Right forelimb (tissue), 1 donor: Measurements from ENCODE around the gene PCNX4.

Experiments used
- DNase-seq: peaks from one replicate; pipeline ENCODE4 v3.0.0-alpha.2; 2018

The PCNX4 gene

DNA sequence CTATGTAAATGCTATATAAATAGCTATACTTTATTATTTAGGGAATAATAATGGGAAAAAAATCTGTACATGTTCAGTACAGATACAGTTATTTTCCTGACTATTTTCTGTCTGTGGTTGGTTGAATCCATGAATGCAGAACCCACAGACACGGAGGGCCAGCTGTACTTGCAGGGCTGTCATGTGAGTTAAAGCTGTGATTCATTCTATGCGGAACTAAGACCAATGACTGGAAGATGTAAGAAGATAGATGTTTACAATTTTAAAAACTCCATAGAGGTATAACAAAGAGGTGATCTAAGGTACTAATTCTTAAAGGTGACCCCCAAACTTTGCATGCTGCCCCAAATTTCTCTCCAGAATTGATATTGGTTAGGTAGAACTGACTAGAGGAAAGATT lies 14.6 kb downstream of the PCNX4 start:
- DNase-seq = no peak

DNA sequence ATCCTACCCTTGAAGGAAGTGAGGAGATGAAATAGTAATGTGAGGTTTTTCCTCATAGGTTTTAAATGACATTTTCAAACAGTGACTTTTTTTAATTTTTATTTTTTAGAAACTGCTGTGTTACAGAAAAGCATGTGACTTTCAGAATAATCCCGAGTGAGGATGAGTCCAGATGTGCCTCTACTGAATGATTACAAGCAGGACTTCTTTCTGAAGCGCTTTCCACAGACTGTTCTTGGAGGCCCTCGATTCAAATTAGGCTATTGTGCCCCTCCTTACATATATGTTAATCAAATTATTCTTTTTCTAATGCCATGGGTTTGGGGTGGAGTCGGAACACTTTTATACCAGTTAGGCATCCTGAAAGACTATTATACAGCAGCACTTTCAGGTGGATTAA lies 15.8 kb downstream of the PCNX4 start:
- no peak for DNase-seq

DNA sequence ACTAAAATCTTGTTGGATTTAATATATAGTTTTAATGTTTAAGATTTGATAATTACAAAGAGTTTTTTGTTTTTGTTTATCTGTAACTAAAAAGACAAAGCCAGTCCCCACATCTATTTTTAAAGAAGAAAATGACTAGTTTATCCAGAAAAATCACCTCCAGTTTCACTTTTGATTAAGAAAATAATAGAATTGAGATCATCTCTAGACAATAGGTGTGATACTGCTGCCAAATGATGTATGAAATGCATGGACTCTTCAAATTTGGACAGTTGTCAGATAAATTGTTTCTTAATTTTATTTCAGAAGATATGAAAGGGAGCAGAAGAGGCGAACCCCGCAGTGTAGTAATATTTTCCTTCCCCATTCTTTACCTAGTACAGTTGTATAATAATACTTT lies 20.0 kb downstream of the PCNX4 start:
- no peak for DNase-seq

- DNase-seq = no peak
Observed at GRCh38 chr14:60114881-60115280, 23.2 kb downstream of the PCNX4 start.

GRCh38 chr14:60116181-60116580 lies 24.5 kb downstream of the PCNX4 start:
- no peak for DNase-seq

GRCh38 chr14:60125918-60126317 lies 34.2 kb downstream of the PCNX4 start:
- DNase-seq = no peak

DNA sequence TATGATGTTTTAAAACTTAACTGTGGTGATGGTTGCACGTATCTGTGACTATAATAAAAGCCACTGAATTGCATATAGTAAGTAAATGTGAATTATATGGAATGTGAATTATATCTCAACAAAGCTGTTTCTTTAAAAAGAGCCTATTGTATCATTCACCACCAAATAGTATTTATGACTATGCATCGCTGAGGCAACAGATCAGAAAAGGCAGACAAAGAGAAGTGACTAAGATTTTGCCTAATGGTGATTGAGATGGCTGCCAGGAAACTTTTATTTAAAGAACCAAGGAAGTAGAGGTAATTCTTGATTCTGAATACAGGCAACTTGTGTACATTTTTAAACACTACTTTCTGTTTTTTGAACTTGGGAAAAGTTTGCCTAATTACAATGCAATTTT lies 41.8 kb downstream of the PCNX4 start:
- DNase-seq = no peak

- DNase-seq = no peak
Observed at GRCh38 chr14:60134702-60135101, 43.0 kb downstream of the PCNX4 start.

DNA sequence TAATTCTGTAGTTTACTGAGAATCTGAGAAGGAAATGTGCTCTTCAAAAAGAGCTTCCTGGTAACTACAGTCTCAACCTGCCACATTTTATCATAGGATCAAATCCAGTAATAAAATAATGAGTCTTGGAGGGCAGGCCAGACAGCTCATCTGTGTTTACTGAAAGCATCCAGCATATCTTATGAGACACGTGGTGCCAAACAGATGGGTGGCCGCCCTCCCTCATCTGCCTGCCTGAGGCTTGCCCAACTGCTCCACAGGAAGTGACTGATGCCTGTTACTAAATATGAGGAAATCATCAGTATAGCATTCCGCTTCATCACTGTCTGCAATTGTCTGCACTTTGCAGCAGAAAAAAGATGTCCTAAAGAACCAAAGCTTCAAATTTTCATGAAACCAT lies 60.0 kb downstream of the PCNX4 start:
- DNase-seq = no peak

DNA sequence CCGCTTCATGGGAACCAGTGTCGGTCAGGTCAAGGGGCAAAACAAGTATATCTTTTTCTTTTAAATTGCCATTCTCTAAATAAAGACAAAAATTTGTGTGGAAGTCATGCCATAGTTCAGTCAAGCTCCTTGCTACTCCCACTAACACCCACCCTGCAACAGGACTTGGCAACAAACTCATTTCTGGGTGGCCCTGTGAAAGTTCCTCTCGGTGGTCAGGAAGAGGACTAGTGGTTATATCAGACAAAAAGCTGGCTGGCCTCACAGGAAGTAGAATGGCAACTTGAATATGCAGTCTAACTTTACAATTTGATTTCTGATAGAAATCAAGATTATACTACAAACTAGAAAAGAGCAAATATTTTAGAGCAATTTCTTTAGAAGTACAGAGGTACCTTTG lies 62.3 kb downstream of the PCNX4 start:
- DNase-seq = no peak

DNA sequence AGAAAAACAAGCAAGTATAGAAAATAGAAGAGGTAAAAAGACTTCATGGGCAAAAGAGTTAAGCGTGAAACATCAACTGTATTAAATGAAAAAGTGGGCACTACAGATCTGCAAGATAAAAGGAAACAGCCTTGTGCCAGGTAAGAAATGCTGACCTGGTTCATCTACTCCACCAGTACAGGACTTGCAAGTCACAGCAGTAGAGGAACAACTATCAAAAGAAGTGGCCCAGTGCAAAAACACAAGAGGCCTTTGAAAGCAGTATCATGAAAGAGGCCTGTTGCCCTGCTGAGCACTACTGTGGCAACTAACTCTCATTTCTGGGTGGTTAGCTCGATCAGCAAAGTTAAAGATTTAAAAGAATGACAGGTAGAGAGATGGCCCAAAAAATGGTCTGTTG lies 62.9 kb downstream of the PCNX4 start:
- no peak for DNase-seq

DNA sequence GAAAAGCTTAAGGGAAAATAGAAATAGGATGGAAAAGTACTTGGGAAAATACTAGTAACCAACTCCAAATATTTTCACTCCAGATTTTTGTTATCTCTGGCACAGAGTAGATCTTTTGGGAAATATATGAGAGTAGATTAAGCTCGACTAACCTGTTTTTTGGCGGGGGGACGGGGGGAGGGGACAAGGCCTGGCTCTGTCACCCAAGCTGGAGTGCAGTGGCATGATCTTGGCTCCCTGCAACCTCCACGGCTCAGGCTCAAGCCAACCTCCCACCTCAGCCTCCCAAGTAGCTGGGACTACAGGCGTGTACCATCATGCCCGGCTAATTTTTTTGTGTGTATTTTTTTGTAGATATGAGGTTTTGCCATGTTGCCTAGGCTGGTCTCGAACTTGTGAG lies 68.7 kb downstream of the PCNX4 start:
- DNase-seq = no peak

GRCh38 chr14:60161196-60162107 lies 69.7 kb downstream of the PCNX4 start:
- no peak for DNase-seq

DNA sequence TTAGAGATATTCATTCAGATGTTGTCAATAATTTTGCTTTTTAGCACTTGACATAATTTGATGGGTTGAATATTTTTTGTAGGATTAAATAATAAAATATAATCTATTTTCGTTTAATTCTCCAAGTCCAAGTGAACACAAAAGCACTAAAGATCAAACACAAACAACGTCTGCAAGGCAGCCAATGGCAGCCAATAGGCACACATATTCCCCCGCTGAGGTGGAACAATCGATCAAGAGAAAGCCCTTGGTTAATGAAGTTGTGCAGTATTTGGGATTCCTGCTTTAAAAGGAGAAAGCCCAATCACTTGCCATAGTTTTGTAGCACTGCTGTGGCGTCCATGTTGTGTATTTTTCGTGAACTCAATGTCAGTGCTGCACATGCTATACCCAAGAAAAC lies 72.0 kb downstream of the PCNX4 start:
- no peak for DNase-seq

DNA sequence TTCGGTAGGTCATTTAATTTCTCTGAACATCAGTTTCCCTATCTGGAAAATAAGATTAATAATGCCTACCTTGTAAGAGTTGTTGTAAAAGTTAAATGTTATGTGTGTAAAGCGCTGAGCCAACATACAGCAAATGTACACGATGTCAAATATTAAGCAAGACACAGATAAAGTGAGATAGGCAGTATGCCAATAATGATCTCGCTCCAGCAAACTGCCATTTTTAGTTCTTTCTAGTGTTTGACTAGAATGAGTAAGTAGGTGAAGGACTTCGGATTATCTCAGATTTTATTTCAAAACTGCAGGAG lies 72.6 kb downstream of the PCNX4 start:
- no peak for DNase-seq

GRCh38 chr14:60164712-60165546 lies 73.2 kb downstream of the PCNX4 start, which contains the start of gene DHRS7:
Gene DHRS7 (minus strand): TSS chr14:60165398. CDS start chr14:60165309, 89 bp downstream.
- peak; percentile 88 for DNase-seq

DNA sequence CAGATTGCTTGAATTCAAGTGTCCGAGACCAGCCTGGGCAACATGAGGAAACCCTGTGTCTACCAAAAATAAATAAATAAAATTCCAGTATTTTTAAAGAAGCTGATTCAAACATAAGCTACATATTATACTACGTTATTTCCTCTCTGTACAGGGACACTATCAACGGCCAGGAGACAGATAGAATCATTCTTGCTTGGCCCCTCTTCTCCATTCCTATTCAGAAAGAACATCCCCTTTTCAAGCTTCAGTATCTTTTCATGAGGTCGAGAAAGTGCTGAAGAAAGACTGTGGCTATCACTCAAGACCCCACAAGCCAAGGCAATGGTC lies 73.8 kb downstream of the PCNX4 start:
- no peak for DNase-seq

DNA sequence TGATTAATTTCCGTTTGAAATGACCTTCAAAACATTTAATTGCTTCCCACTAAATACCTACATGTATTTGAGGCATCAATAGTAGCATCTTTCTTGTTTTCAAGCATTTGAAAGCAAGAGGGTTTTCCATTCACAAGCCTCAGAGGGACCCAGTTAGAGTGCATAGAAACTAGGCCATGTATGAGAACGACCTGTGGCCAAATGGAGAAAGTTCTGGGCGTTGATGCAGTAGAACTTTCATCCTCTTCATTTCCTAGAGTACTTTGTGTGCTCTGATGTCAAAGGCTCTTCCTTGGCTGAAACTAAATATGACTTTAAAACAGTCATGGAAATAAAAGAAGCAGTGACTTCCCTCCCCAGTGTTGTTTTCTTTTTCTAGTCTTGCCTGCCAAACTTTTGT lies 74.4 kb downstream of the PCNX4 start:
- DNase-seq = no peak

DNA sequence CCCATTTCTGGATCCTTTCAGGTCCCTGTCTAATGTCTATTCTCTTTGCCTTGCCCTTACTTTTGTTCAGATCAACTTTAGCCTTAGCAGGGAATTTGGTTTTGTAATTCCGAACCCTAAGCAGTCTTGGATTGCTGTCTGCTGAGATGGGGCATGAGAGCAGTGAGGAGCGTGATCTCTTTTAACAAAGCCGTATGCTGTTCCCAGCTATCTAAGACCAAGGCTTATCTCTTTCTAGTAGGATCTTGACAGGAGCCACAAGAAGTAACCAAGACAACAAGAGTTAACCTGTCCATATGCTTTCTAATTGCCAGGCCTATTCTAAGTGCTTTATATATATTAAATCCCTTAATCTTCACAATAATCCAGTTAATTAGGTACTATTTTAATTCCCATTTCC lies 78.0 kb downstream of the PCNX4 start:
- no peak for DNase-seq

DNA sequence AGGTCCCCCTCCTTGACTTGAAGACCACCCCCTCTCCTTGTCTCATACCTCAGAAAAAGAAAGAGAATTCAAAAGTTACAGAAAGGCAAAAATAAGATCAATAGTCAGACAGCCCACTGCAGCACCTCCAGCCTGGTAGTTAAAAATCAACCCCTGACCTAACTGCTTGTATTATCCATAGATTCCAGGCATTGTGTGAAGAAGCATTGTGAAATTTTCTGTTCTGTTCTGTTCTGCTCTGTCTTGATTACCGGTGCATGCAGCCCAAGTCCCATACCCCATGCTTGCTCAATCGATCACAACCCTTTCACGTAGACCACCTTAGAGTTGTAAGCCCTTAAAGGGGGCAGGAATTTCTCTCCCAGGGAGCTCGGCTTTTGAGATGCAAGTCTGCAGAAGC lies 79.2 kb downstream of the PCNX4 start:
- DNase-seq = no peak

- DNase-seq = no peak
Observed at GRCh38 chr14:60171690-60172089, 80.0 kb downstream of the PCNX4 start.

- no peak for DNase-seq
Observed at GRCh38 chr14:60174352-60175254, 82.9 kb downstream of the PCNX4 start.

DNA sequence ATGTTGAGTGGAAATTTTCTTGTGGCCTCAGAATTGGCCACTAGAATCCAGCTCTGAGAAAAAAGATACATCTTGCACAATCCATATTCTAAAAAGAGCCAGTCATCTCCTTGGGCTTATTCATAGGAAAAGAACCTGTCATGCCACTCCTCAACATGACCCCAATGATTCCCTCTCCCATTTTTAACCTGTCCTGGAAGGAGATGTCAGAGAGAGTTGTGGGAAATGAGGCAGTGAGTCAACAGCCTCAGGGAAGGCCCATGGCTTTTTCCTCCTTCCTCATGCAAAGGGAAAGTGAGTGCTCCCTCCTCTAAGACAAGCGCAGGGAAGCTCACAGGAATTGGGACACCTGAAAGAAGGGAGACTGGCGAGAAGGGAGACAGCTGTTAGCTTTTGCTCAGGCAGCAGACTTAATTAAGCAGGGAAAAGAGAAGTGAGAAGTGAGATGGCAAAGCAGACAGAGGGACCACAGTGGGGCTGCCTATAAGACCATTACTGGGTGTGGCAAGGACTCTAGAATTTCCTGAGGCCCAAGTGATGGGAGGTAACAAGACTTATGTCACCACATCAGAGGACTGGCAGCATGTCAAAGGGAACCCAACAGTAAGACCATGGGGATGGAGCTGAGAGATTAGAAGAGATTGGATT lies 83.7 kb downstream of the PCNX4 start:
- DNase-seq = no peak
